ENCODE measurements around the gene GALNS.
A peak's percentile ranks its signal among the peaks of the same experiment; 100 is the strongest.

Gene GALNS

GRCh38 chr16:88857728-88858339, 1.1 kb upstream of the GALNS start:
- DNase-seq (ENCODE audit: low read depth, low spot score), result peak; percentile 40

- no peak for DNase-seq (ENCODE audit: low read depth, low spot score)
Measured at GRCh38 chr16:88856122-88856827, 472 bp downstream of the GALNS start.

GRCh38 chr16:88855736-88856121, 1.0 kb downstream of the GALNS start:
- DNase-seq (ENCODE audit: low read depth, low spot score), result no peak

- DNase-seq (ENCODE audit: low read depth, low spot score), result no peak
Measured at GRCh38 chr16:88855176-88855575, 1.6 kb downstream of the GALNS start.

- DNase-seq (ENCODE audit: low read depth, low spot score), result no peak
Measured at GRCh38 chr16:88854306-88855111, 2.2 kb downstream of the GALNS start.

- DNase-seq (ENCODE audit: low read depth, low spot score), result no peak
Measured at GRCh38 chr16:88853325-88853941, 3.3 kb downstream of the GALNS start.

GRCh38 chr16:88851616-88852015, 5.1 kb downstream of the GALNS start:
- no peak for DNase-seq (ENCODE audit: low read depth, low spot score)

GRCh38 chr16:88850531-88851199, 6.1 kb downstream of the GALNS start:
- no peak for DNase-seq (ENCODE audit: low read depth, low spot score)

- DNase-seq (ENCODE audit: low read depth, low spot score), result no peak
Measured at GRCh38 chr16:88848557-88848956, 8.2 kb downstream of the GALNS start.

GRCh38 chr16:88847654-88848053, 9.1 kb downstream of the GALNS start:
- no peak for DNase-seq (ENCODE audit: low read depth, low spot score)

- DNase-seq (ENCODE audit: low read depth, low spot score), result no peak
Measured at GRCh38 chr16:88846088-88846487, 10.7 kb downstream of the GALNS start.

GRCh38 chr16:88844419-88845036, 12.2 kb downstream of the GALNS start:
- no peak for DNase-seq (ENCODE audit: low read depth, low spot score)

GRCh38 chr16:88843256-88843655, 13.5 kb downstream of the GALNS start:
- DNase-seq (ENCODE audit: low read depth, low spot score), result no peak

GRCh38 chr16:88842806-88843205, 13.9 kb downstream of the GALNS start:
- DNase-seq (ENCODE audit: low read depth, low spot score), result no peak

GRCh38 chr16:88842308-88842756, 14.4 kb downstream of the GALNS start:
- no peak for DNase-seq (ENCODE audit: low read depth, low spot score)

GRCh38 chr16:88841521-88842307, 15.0 kb downstream of the GALNS start:
- DNase-seq (ENCODE audit: low read depth, low spot score), result no peak

GRCh38 chr16:88840600-88841215, 16.0 kb downstream of the GALNS start:
- DNase-seq (ENCODE audit: low read depth, low spot score), result no peak

GRCh38 chr16:88839745-88840599, 16.8 kb downstream of the GALNS start:
- no peak for DNase-seq (ENCODE audit: low read depth, low spot score)

GRCh38 chr16:88839026-88839529, 17.7 kb downstream of the GALNS start:
- DNase-seq (ENCODE audit: low read depth, low spot score), result no peak

Data from activated CD4-positive, CD25-positive, alpha-beta regulatory T cell treated with anti-CD3 and anti-CD28 coated beads, Interleukin-2, amount 50 U/mL, for 16 hours (primary cell).